ENCODE data around the gene TBC1D22B.

GRCh38 chr6:37338745-37339255, 81.2 kb downstream of the TBC1D22B start:
- TF ChIP-seq POLR2A (IDR thresholded peaks at IDR 0.05; ENCODE audit: low read depth, low read length) (no peak), POLR2AphosphoS5 (IDR thresholded peaks at IDR 0.05; ENCODE audit: low read depth, low read length) (no peak), TAF1 (IDR thresholded peaks at IDR 0.05; ENCODE audit: borderline replicate concordance, low read depth, low read length) (no peak)

All from GM12892 (cell line).